Keratinocyte (primary cell): ENCODE results near the gene AGAP1. TPM values are rescaled to one million over a fixed set of nuclear protein-coding genes. Genes with fewer than 3 reads are reported as not detected.

Experiments used
- DNase-seq: peaks from one replicate; pipeline ENCODE4 v3.0.0-alpha.2; 2011; ENCODE audit warnings: low read depth, missing footprints, low spot score
- FAIRE-seq: peaks from 2 replicates; lab custom pipeline; 2011; peaks lifted over from hg19 to GRCh38; lab: Jason Lieb, UNC
- H2AFZ ChIP-seq: 2 replicates; pipeline ENCODE4 v1.6.0; 2012; ENCODE audit warnings: low read length, control low read depth, inconsistent platforms; ENCODE audit not compliant: control insufficient read depth
- H3K27ac ChIP-seq: 2 replicates; pipeline ENCODE4 v1.5.1; 2011; ENCODE audit warnings: low read length; ENCODE audit not compliant: control insufficient read depth, insufficient read depth
- H3K27me3 ChIP-seq: 3 replicates; pipeline ENCODE4 v1.6.0; 2011; ENCODE audit warnings: low read length; ENCODE audit not compliant: control insufficient read depth, insufficient read depth; ENCODE audit errors: extremely low read depth
- H3K36me3 ChIP-seq, 2 experiments: 2 replicates in 1 of 2; 3 replicates in 1 of 2; pipeline ENCODE4 v1.5.1; 2011; ENCODE audit warnings: low read length in 2 of 2, mild to moderate bottlenecking in 1 of 2; ENCODE audit not compliant: control insufficient read depth in 2 of 2, insufficient read depth in 2 of 2; ENCODE audit errors: extremely low read depth in 1 of 2
- H3K4me1 ChIP-seq: 3 replicates; pipeline ENCODE4 v1.5.1; 2011; ENCODE audit warnings: low read length; ENCODE audit not compliant: control insufficient read depth, insufficient read depth; ENCODE audit errors: extremely low read depth
- H3K4me2 ChIP-seq: 3 replicates; pipeline ENCODE4 v1.6.0; 2011; ENCODE audit warnings: low read depth, low read length; ENCODE audit not compliant: control insufficient read depth, insufficient read depth; ENCODE audit errors: extremely low read depth
- H3K4me3 ChIP-seq, 3 experiments: fragments of 200-600 bp in 1 of 3; sonication (generic) in 1 of 3; 2 replicates in 2 of 3; 3 replicates in 1 of 3; pipeline ENCODE4 v1.5.1; 2011 to 2016; ENCODE audit warnings: low read length in 3 of 3, mild to moderate bottlenecking in 3 of 3, control low read depth in 2 of 3, inconsistent platforms in 1 of 3, low read depth in 1 of 3, mixed read lengths in 1 of 3, mixed run types in 1 of 3, moderate library complexity in 1 of 3; ENCODE audit not compliant: control insufficient read depth in 2 of 3, insufficient read depth in 2 of 3; ENCODE audit errors: extremely low read depth in 1 of 3
- H3K79me2 ChIP-seq: 2 replicates; pipeline ENCODE4 v1.6.0; 2012; ENCODE audit warnings: low read length; ENCODE audit not compliant: control insufficient read depth, insufficient read depth
- H3K9ac ChIP-seq: 3 replicates; pipeline ENCODE4 v1.6.0; 2011; ENCODE audit warnings: low read length; ENCODE audit not compliant: control insufficient read depth, insufficient read depth; ENCODE audit errors: extremely low read depth
- H3K9me1 ChIP-seq: 3 replicates; pipeline ENCODE4 v1.6.0; 2011; ENCODE audit warnings: low read length; ENCODE audit not compliant: control insufficient read depth, insufficient read depth; ENCODE audit errors: extremely low read depth
- H3K9me3 ChIP-seq: 2 replicates; pipeline ENCODE4 v1.5.1; 2012; ENCODE audit warnings: low read depth, low read length; ENCODE audit not compliant: control insufficient read depth
- H4K20me1 ChIP-seq: 3 replicates; pipeline ENCODE4 v1.6.0; 2011; ENCODE audit warnings: low read length; ENCODE audit not compliant: control insufficient read depth, insufficient read depth; ENCODE audit errors: extremely low read depth
- CTCF ChIP-seq, 3 experiments: IDR thresholded peaks in 1 of 3; conservative IDR thresholded peaks in 1 of 3; optimal IDR thresholded peaks in 1 of 3; 2 replicates in 2 of 3; 3 replicates in 1 of 3; pipeline versions ENCODE3 to v1.5.1; 2011; ENCODE audit warnings: low read length in 3 of 3, mild to moderate bottlenecking in 3 of 3, moderate library complexity in 2 of 3, control low read depth in 1 of 3, inconsistent platforms in 1 of 3; ENCODE audit not compliant: insufficient read depth in 2 of 3; ENCODE audit errors: extremely low read depth in 1 of 3
- EZH2 ChIP-seq: IDR thresholded peaks from one replicate; pipeline ENCODE4 v1.6.1; 2012; ENCODE audit warnings: inconsistent platforms, mild to moderate bottlenecking, low read length, moderate library complexity
- dilution Hi-C: fragments of 300-500 bp; cut with MboI; formaldehyde crosslinking; loops from one replicate; pipeline ENCODE4 v1.7.0; 2020; ENCODE audit warnings: low sequenced_read_pairs; ENCODE audit not compliant: extremely low pct_ligation_motif_present
- polyA plus RNA-seq, 5 experiments: library from polyadenylated mRNA; depleted of rRNA in 3 of 5; stranded (reverse) in 3 of 5; stranded (forward) in 1 of 5; unstranded in 1 of 5; fragments of >200 nt; gene quantifications; 1 replicate in 1 of 5; 2 replicates in 3 of 5; 3 replicates in 1 of 5; pipeline versions ENCODE4 v1.2.1 to v1.2.3, GENCODE V29; 2011 to 2012; ENCODE audit warnings: missing spikeins in 2 of 5, low read depth in 1 of 5, low replicate concordance in 1 of 5

The AGAP1 gene
- polyA plus RNA-seq, 1 donor (not counting 4 experiments of a cell fraction or from before 2014, with no cell fraction given) = 12.6 TPM

GRCh38 chr2:235478609-235479008 lies 15.2 kb upstream of the AGAP1 start:
- Histone ChIP-seq H3K4me3 (no peak overlapping the region), H3K9me1 (no peaks in the 10 kb centered on the region), H3K9ac (no peak overlapping the region), H3K4me1 (no peaks in the 10 kb centered on the region), H4K20me1 (no peaks in the 10 kb centered on the region), H3K4me2 (no peak overlapping the region), H3K27me3 (no peaks in the 10 kb centered on the region), H2AFZ (no peak overlapping the region), H3K36me3 (no peaks in the 10 kb centered on the region), H3K27ac (no peak overlapping the region), H3K79me2 (no peaks in the 10 kb centered on the region), H3K9me3 (no peaks in the 10 kb centered on the region)
- dilution Hi-C loops = no loop called here
- TF ChIP-seq CTCF (optimal IDR thresholded peaks at IDR 0.05 in 1 of 3, IDR thresholded peaks at IDR 0.05 in 1 of 3, conservative IDR thresholded peaks at IDR 0.05 in 1 of 3; ENCODE audit: extremely low read depth in 1 of 3, insufficient read depth in 2 of 3, low read length in 3 of 3) (no peak), EZH2 (no peak)
- DNase-seq (no peak), FAIRE-seq (no peak)

GRCh38 chr2:235479604-235480003 lies 14.2 kb upstream of the AGAP1 start:
- no peak for TF ChIP-seq EZH2
- no peak for TF ChIP-seq CTCF (optimal IDR thresholded peaks at IDR 0.05 in 1 of 3, IDR thresholded peaks at IDR 0.05 in 1 of 3, conservative IDR thresholded peaks at IDR 0.05 in 1 of 3; ENCODE audit: extremely low read depth in 1 of 3, insufficient read depth in 2 of 3, low read length in 3 of 3)
- H3K9ac ChIP-seq = no peak overlapping the region
- dilution Hi-C loops = no loop called here
- H4K20me1 ChIP-seq = no peaks in the 10 kb centered on the region
- H2AFZ ChIP-seq = no peak overlapping the region
- no peak overlapping the region for H3K4me2 ChIP-seq
- DNase-seq (no peak), FAIRE-seq (no peak)
- H3K4me3 ChIP-seq = no peak overlapping the region
- H3K9me3 ChIP-seq = no peaks in the 10 kb centered on the region
- H3K27ac ChIP-seq = no peak overlapping the region
- no peaks in the 10 kb centered on the region for H3K79me2 ChIP-seq
- H3K4me1 ChIP-seq = no peaks in the 10 kb centered on the region
- H3K27me3 ChIP-seq = no peaks in the 10 kb centered on the region
- H3K9me1 ChIP-seq = no peaks in the 10 kb centered on the region
- H3K36me3 ChIP-seq = no peaks in the 10 kb centered on the region
